DMS114 treated with DMSO at 0.1 percent for 48 hours (cell line): Measurements from ENCODE around the gene LCN10.

Experiments used
- DNase-seq: peaks from one replicate; lab custom pipeline; 2025; ENCODE audit not compliant: unreplicated experiment; lab: John Stamatoyannopoulos, UW

Gene LCN10

DNA sequence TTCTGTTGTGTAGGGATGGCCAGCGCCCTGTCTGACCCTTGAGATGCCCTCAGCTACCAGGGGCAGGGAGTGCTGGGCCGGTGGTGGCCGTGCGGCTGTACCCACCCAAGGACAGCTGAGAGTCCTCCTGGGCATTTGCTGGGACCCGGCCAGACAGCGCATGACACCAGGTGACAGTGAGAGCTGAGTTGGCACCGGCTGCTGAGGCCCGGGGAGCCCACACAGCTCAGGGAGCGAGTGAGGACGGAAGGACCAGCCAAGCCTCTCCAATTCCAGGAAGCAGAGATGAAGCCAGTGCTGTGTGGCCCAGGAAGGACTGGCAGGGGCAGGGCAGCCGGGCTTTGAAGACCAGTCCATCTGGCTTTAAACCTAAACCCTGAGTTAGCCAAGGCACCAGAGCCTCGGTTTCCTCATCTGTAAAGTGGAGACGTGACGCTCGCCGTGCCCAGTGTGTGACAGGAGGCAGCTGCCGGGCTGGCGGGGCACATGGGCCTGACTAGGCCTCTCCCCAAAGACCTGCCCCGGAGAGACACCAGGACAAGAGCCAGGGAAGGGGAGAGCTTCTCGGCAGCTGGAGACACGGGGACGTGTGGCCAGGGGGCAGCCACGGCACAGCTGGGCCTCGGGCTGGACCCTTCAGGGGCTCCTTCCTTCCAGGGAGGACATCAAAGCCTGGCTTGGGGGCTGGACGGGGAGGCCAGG, 52.5 kb downstream of the LCN10 start:
- no peak for DNase-seq

DNA sequence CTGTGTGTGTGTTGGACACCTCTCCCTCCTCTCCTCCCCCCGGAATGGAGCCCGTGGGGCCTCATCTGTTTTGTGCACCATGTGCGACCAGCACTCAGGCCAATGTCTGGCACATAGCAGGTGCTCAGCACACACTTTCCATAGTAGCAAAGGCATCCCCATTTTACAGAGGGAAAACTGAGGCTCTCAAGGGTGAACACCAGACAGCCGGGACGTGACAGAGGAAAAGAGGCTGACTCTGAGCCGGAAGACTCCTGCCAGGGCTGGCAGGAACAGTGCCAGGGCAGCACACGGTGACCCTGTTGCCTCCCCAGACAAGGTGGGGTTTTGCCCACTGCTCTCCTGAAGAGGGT, 53.7 kb downstream of the LCN10 start:
- no peak for DNase-seq

DNA sequence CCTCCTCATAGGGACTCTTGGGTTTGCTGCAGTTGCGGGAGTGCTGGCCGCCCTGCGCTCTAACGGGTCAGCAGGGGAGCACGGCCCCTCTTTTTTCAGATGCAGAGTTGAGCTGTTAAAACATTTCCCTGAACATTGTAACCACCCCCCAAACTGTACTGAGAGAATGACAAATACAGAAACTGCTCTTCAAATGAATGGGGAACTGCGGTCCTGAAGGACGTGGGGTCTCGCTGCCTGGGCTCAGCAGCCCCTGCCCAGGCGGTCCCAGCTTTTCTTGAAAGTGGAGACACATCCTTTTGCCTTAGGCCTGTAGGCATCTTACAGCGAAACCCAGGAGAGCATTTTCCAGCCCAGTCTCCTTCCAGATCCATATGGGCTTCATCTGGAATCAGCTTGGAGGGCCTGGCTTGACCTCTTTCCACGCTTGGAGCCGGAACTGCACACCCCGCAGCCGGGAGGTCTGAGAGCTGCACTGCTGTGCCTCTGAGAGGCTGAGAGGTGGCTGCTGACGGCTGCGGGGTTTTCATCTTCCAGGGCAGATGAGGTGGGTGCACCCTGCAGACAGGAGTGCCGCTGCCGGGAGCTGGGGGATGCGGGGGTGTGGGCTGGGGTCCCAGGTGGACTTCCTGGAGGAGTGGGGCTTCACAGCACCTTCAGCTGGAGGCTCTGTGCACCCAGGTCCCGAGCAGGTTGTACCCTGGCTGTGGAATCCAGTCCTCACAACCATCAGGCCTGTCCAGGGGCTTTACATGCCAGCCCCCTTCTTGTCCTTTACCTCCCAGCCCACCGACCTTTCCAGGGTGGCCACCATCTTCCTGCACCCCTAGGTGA, 54.2 kb downstream of the LCN10 start:
- no peak for DNase-seq
